Left colon (tissue), 2 donors: ENCODE results near the gene EVX2. TPM values are rescaled to one million over a fixed set of nuclear protein-coding genes. Genes with fewer than 3 reads are reported as not detected.

ENCODE experiments used
- ATAC-seq: fragments of 200-7000 bp; cut with Tn5 transposase; one replicate; pipeline ENCODE4 v1.9.1; 2020; ENCODE audit warnings: mild to moderate bottlenecking, moderate library complexity
- DNase-seq, 2 donors: peaks; one replicate each; pipeline ENCODE4 v3.0.0-alpha.2; 2020
- intact Hi-C, 2 donors: fragments of 100-400 bp; cut with DNase I in 1 of 2; cut with micrococcal nuclease in 1 of 2; formaldehyde crosslinking; loops; one replicate each; pipeline versions ENCODE4 v1.11.2 to v1.14.0; 2022; cut with DNase I, micrococcal nuclease
- total RNA-seq, 2 donors: library from RNA; stranded (reverse); fragmentation: NEBNext Ultra II Directional; extraction: Animal tissue kit (Norgen Biotek cat#: 25700); gene quantifications; one replicate each; pipeline ENCODE4 v1.2.1, GENCODE V29; 2021
- donor health status: DM: no; HTN: no; CAD: no.
- donor health status: DM: yes; HTN: yes; CAD: no.

Gene EVX2
- total RNA-seq, 2 donors from 2014 or later, result not detected

DNA sequence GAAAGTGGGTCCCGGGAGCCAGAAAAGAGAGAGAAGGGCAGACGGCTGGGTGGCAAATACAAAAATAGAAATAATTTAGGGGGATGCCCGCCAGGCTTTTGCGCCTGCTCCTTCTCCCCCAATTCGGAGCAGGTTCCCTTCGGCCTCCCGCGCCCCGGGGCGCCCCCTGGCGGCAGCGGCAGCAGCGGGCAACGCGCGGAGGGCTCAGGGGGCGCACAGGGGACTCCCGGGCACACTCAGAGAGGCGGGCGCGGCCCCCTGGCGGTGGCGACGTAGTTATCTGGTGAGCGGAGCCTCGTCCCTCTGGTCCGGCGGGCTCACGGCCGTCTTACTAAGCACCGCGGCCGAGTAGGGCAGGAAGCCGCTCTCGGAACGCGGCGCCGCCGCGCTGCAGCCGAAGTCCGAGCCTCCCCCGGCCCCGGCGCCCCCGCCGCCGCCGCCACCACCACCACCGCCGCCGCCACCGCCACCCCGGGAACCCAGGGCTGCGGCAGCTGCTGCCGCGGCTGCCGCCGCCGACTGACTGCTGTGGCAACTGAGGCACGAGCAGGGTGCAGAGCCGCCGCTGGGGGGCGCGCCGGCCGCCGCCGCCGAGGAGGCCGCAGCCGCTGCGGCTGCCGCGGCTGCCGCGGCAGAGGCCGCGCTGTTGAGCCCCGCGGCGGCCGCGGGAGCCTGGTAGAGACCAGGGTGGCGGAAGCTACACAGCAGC, 3.8 kb downstream of the EVX2 start:
- DNase-seq, result peak in 1 of 2 donors; percentile 50
- peak; percentile 67 for ATAC-seq
- intact Hi-C loops, result loop anchor here in 1 of 2 donors (5.0 kb wide), 1 partner anchor 393 kb away; no protein-coding TSS in a partner anchor

- ATAC-seq, result no peak
- intact Hi-C loops, result no loop called here
- no peak for DNase-seq
Measured at GRCh38 chr2:176079285-176079830, 4.4 kb downstream of the EVX2 start.

- DNase-seq, result no peak
- intact Hi-C loops, result no loop called here
- no peak for ATAC-seq
Measured at GRCh38 chr2:176078541-176079284, 5.0 kb downstream of the EVX2 start.

- no peak for ATAC-seq
- intact Hi-C loops, result no loop called here
- DNase-seq, result no peak
Measured at GRCh38 chr2:176076796-176077195, 7.0 kb downstream of the EVX2 start.

DNA sequence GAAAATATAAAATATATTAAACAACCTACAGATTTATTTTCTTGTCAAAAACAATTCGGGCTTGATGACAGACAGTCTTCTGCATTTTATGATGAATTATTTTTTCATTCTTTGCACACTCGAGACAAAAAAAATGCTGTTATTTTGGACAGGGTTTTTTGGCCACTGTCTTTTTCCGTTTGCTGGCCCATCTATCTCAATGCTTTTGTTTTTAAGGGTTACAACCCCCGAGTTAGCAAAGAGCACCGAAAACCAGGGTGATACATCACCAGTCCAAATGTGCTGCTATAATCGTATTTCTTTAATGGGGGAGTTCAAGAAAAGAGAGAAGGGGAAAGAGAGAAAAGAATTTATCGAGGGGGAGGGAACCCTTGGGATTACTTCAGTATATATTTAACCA, 7.7 kb downstream of the EVX2 start:
- ATAC-seq, result no peak
- intact Hi-C loops, result no loop called here
- DNase-seq, result no peak

DNA sequence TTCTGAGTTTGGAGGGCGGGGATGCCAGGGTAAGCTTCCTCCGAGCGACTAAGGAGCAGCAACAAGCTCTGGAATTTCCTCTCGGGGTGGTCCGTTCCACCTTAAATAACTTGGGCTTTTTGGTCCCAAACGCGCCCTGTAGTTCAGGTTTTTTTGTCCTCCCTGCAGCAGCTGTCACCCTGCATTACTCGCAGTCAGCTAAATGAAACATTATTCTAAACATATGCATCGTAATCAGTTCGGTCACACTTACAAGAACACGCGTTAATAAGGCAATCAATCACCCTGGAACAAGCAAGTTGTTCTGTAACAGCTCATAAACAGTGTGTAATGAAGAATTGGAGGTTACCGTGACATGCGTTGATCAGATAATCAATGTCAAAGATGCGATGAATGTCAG, 8.3 kb downstream of the EVX2 start:
- no peak for ATAC-seq
- intact Hi-C loops, result no loop called here
- no peak for DNase-seq

- no peak for ATAC-seq
- intact Hi-C loops, result no loop called here
- no peak for DNase-seq
Measured at GRCh38 chr2:176074919-176075425, 8.8 kb downstream of the EVX2 start.

GRCh38 chr2:176072951-176073904, 10.5 kb downstream of the EVX2 start:
- intact Hi-C loops, result no loop called here
- ATAC-seq, result no peak
- no peak for DNase-seq

DNA sequence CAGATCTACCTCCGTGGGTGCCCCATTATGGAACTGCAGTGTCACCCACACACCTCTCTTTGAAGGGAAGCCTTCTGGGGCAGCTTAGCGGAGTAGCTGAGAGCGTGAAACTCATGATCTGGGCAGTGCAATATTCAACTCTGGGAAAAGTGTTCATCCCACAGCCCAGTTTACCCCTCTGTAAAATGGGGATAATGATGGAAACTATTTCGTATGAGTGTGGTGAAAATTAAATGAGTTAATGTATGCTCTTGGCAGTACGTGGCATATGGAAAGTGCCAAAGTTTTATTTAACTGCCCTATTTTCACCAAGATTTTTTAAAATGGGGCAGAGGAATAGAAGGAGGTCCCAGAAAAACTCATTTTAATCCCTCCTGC, 11.5 kb downstream of the EVX2 start:
- ATAC-seq (no peak), DNase-seq (no peak)
- intact Hi-C loops, result no loop called here

DNA sequence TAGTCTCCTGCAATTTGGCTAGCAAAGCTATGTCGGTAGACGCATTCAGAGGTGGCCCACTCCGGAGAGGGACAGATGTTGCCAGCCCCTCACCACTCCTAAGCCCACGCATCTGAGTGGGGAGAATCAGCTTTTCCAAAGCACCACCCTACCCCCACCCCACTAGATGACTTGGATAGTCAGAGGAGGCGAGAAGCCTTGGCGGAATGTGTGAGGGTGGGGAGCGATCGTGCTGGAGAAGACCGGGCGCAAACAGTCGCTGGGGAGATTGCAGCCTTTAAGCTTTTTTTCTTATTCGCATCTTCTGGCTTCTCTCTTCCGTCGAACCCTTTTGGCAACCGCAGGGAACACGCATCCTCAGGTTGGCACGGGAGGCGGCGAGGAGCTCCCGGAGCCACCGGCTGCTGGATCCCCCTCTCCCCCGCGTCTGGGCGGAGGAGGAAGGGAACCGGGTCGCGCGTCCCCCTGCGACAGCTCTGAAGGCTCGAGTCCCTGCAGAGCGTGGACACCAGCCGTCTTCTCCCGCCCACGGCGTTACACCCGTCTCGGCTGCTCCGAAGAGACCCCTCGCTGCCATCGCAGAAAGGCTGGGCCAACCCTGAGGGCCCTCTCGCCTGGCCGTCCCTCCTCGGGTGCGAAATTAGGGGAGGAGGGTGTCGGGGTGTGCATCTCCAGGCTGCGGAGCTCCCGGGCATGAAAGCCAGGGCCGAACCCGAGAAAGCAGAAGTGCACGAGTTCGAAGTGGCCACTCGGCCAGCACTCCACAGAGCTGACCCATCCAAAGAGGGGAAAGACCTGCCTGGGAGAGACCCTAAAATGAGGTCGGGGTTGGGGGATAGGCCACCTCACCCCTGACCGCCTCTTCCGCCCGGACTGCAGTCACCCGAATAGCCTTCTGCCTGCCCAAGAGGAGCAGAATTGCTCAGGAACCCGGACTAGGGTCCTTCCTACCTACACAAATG, 12.2 kb downstream of the EVX2 start:
- no peak for ATAC-seq
- no peak for DNase-seq
- intact Hi-C loops, result no loop called here

DNA sequence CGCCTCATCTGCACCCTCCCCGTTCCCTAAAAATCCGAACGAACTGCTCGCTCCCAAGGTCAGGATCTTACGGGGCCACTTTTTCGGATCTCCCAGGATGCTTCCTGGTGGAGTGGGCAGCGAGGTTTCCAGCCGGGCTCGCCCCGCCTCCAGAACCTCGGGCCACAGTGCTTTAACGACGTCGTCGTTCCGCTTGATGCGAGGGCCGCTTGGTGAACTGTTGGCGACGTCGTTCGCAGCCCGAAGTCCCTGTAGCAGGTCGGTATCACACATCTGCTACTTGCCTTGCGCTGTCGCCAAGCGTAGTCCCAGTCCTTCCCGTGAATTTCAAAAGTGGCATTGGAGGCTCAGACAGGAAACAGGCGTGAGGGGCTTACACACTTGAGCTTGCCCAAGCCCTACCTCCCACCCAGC, 15.3 kb downstream of the EVX2 start:
- DNase-seq, result no peak
- peak; percentile 25 for ATAC-seq
- intact Hi-C loops, result no loop called here

DNA sequence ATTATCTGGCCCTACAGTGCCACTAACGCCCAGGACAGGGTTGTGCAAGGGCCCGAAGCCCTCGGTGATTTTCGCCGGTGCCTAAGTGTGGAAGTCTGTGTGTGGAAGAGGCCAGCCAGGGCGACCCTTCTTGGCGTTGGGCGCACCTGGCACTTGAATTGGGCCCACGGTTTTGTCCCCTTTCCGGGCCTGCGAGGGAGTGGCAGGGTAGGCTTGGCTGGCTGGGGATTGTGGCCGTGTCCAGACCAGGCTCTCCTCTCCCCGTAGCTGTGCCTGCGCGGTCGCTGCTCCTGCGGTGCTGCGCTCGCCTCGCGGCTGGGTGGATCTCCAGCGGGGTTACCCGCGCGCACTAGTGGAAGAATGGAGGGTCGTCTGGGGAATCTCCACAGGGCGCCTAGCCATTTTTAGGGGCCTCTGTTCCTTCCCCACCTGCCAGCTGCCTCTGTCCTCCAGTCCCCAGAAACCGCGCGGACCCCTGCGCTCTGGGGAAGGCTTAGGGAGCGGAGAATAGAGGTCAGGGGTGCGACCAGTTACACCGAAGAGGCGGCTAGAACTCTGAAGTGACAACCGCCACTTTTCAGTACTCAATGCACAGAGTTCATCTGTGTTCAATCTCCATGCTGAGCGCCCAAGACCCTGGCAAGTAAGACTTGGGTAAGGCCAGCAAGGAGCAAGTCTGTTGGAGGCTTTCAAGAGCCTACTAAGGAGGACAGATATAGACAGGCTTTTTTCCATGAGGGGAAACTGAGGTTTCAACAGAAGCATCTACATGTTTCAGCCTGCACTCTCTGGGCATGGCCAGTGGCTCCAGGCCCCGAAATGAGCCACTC, 16.0 kb downstream of the EVX2 start:
- ATAC-seq, result peak; percentile 74
- intact Hi-C loops, result no loop called here
- no peak for DNase-seq

- no peak for DNase-seq
- intact Hi-C loops, result no loop called here
- ATAC-seq, result peak; percentile 38
Measured at GRCh38 chr2:176066645-176067588, 16.8 kb downstream of the EVX2 start.

DNA sequence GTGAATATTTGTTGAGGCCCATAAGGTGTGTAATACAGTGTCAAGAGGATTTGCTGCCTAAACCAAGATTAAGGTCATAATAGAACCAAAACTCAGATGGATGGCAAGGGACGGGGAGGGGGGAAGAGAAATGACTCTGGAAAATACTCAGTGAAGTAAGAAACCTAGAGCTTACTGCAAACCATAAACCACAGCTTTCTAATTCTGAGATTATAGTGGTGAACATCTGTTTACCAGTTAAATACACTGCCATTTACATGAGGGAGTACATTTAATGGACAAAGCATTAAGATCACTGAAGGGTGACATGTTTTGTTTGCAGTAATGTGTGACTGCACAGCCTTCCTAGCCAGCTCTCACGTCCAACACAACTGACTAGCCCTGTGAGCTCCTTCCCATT, 19.8 kb downstream of the EVX2 start:
- intact Hi-C loops, result no loop called here
- ATAC-seq, result no peak
- DNase-seq, result no peak

- no peak for ATAC-seq
- intact Hi-C loops, result no loop called here
- DNase-seq, result no peak
Measured at GRCh38 chr2:176056406-176056805, 27.4 kb downstream of the EVX2 start.

DNA sequence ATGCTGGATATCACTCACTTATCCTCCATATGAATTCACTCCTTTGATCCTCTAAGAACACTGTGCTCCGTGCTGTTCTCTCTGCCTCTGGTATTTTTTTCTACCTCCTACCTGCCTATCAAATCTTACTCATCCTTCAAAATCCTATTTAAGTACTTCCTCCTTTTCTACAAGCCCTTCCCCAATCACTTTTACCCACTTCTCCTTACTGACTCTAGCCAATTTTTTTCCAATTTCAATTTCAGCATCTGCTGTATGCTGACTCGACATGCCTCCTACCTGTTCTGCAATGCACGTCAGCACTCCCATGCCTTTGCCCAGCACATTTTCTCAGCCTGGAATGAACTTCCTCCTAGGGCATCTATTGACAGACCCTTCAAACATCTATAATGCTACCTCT, 44.4 kb downstream of the EVX2 start:
- intact Hi-C loops, result no loop called here
- no peak for ATAC-seq
- DNase-seq, result no peak
